ENCODE data around the gene WNK1.
A peak's percentile ranks its signal among the peaks of the same experiment; 100 is the strongest.

WNK1 gene

DNA sequence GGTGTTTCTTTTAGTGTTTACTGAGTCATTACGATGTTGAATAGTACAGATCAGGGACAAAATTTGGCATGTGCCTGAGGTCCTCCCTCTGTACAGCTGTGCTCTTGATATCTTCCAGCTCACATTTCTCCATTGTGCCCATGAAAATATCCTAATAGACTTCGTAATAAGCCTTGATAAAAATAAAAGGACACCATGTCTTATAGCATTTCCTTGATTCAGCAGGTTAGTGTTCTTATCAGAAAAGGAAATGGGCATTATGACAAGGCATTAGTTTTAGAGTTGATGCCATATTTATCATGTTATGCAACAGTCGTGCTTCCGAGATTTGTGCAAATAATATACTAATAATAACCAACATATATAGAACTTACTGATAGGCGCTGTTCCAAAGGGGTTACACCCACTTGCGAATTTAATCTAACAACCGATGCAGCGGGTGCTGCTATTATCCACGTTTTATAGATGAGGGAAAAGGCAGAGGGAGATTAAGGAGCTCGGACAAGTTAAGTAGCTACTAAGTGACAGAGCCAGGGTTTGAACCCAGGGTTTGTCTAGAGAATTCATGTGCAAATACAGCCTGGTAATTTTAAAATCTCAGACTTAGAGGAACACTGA, 15.1 kb upstream of the WNK1 start:
- Mint-ChIP-seq H3K27me3 (ENCODE audit: low read depth) (peaks cover 4% of the 10 kb centered on the region), H3K27ac (no peak overlapping the region), H3K36me3 (ENCODE audit: low read depth) (no peaks in the 10 kb centered on the region), H3K4me3 (no peak overlapping the region), H3K9me3 (peaks cover 6% of the 10 kb centered on the region), H3K4me1 (no peaks in the 10 kb centered on the region)
- TF ChIP-seq, protein P1, sequence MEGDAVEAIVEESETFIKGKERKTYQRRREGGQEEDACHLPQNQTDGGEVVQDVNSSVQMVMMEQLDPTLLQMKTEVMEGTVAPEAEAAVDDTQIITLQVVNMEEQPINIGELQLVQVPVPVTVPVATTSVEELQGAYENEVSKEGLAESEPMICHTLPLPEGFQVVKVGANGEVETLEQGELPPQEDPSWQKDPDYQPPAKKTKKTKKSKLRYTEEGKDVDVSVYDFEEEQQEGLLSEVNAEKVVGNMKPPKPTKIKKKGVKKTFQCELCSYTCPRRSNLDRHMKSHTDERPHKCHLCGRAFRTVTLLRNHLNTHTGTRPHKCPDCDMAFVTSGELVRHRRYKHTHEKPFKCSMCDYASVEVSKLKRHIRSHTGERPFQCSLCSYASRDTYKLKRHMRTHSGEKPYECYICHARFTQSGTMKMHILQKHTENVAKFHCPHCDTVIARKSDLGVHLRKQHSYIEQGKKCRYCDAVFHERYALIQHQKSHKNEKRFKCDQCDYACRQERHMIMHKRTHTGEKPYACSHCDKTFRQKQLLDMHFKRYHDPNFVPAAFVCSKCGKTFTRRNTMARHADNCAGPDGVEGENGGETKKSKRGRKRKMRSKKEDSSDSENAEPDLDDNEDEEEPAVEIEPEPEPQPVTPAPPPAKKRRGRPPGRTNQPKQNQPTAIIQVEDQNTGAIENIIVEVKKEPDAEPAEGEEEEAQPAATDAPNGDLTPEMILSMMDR (IDR thresholded peaks at IDR 0.05; ENCODE audit: unreplicated experiment in 3 of 3): no peak

DNA sequence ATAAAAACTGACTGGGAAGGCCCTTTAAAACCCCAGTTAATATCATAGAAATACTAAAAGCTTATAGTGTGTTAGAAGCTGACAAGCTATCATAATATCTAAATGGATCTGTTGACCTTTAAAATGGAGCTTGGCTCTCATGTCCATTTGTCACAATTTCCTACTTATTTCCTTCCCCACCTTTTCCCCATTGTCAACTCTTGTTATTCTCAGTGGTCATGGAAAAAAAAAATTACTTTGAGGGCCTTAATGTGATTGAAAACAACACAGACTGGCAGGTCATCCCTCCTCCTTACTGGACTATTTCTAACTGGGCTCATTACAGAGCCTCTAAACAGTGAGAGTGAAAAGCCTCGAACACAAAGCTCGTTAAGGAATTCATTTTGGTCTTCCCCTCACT, 13.7 kb upstream of the WNK1 start:
- no peak overlapping the region for H3K27ac Mint-ChIP-seq
- H3K4me1 Mint-ChIP-seq: no peaks in the 10 kb centered on the region
- TF ChIP-seq, protein P1 (IDR thresholded peaks at IDR 0.05; ENCODE audit: unreplicated experiment in 3 of 3): no peak
- H3K36me3 Mint-ChIP-seq (ENCODE audit: low read depth): no peaks in the 10 kb centered on the region
- no peak overlapping the region for H3K4me3 Mint-ChIP-seq
- H3K27me3 Mint-ChIP-seq (ENCODE audit: low read depth): peaks cover 4% of the 10 kb centered on the region
- H3K9me3 Mint-ChIP-seq: peaks cover 6% of the 10 kb centered on the region

DNA sequence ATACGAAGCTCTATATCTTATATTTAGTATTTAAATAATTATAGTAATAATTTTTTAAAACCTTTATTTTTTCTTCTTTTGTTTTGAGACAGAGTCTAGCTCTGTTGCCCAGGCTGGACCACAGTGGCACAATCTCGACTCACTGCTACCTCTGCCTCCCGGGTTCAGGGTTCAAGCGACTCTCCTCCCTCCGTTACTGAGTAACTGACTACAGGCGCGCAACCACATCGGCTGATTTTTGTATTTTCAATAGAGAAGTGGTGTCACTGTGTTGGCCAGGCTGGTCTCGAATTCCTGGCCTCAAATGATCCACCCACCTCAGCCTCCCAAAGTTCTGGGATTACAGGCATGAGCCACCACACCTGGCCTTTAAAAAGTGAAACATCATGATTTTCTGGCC, 13.0 kb upstream of the WNK1 start:
- Mint-ChIP-seq H3K27me3 (ENCODE audit: low read depth) (peaks cover 4% of the 10 kb centered on the region), H3K27ac (no peak overlapping the region), H3K4me1 (no peaks in the 10 kb centered on the region), H3K4me3 (no peak overlapping the region), H3K9me3 (no peaks in the 10 kb centered on the region), H3K36me3 (ENCODE audit: low read depth) (no peaks in the 10 kb centered on the region)
- TF ChIP-seq, protein P1 (IDR thresholded peaks at IDR 0.05; ENCODE audit: unreplicated experiment in 3 of 3): no peak

DNA sequence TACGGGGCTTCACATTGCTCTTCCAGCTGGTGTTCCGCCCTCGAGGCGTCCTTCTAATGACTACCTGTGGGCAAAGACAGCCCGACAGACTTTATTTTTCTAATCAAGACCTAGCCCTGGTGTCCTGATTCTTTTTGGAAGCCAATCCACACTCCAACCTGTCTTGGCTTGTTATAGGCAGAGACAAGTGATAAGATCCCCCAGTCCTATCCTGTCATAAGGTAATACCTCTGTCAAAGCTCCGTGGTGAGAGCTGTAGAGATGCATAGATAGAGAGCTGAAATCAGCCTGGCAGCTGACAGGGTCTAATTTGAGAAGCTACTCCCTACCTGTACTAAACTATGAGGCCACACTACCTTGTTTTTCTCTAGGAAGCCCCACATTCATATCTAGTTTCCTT, 11.5 kb upstream of the WNK1 start:
- TF ChIP-seq, protein P1 (IDR thresholded peaks at IDR 0.05; ENCODE audit: unreplicated experiment in 3 of 3): no peak
- H3K4me3 Mint-ChIP-seq: no peak overlapping the region
- H3K4me1 Mint-ChIP-seq: no peaks in the 10 kb centered on the region
- H3K27me3 Mint-ChIP-seq (ENCODE audit: low read depth): peaks cover 4% of the 10 kb centered on the region
- no peak overlapping the region for H3K27ac Mint-ChIP-seq
- no peaks in the 10 kb centered on the region for H3K36me3 Mint-ChIP-seq (ENCODE audit: low read depth)
- H3K9me3 Mint-ChIP-seq: no peaks in the 10 kb centered on the region

DNA sequence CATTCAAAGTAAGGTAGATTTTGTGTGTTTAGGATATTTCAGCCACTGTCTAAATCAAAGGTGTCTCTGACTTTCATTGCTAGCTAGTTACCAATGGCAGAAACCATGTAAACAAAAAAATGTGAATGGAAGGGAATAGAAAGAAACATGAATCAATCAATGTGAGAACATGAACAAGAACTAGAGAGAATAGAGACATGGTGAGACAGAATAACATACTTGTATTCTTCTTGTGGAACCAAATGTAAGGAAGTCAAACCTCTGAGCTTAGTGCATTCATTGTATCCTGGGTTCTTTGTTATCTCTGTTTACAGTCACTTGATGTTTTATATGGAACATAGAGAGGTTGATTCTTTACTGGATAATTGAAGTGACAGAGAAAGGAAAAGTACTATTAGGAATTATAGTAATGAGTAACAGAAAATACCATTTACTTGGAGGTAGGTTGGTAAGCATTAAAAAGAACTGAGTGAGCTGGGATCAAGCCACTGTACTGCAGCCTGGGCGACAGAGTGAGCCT, 2.6 kb upstream of the WNK1 start:
- Mint-ChIP-seq H3K27ac (peak overlapping the region; percentile 5 to 67 (median 37)), H3K4me3 (peak overlapping the region; percentile 57 to 74 (median 58)), H3K9me3 (no peaks in the 10 kb centered on the region), H3K4me1 (peaks cover 8% of the 10 kb centered on the region), H3K36me3 (ENCODE audit: low read depth) (no peaks in the 10 kb centered on the region), H3K27me3 (ENCODE audit: low read depth) (peaks cover 12% of the 10 kb centered on the region)
- TF ChIP-seq, protein P1 (IDR thresholded peaks at IDR 0.05; ENCODE audit: unreplicated experiment in 3 of 3): no peak
